Loucy (cell line): ENCODE data around the gene DSG2.

ENCODE experiments used
- H2AFZ ChIP-seq: fragments of 200-600 bp; sonication (generic); 2 replicates; pipeline ENCODE4 v1.6.0; 2016; ENCODE audit warnings: antibody characterized with exemption, mild to moderate bottlenecking, low read length, moderate library complexity
- H3F3A ChIP-seq: fragments of 200-600 bp; 2 replicates; pipeline ENCODE4 v1.6.0; 2016; ENCODE audit warnings: antibody characterized with exemption, low read depth, mild to moderate bottlenecking
- H3K27me3 ChIP-seq: fragments of 200-600 bp; sonication (generic); 2 replicates; pipeline ENCODE4 v1.6.1; 2014; ENCODE audit warnings: low read length, mild to moderate bottlenecking; ENCODE audit not compliant: insufficient read depth, poor library complexity, severe bottlenecking
- H3K36me3 ChIP-seq: fragments of 200-600 bp; sonication (generic); 2 replicates; pipeline ENCODE4 v1.6.1; 2016; ENCODE audit warnings: low read length; ENCODE audit not compliant: insufficient read depth
- H3K4me1 ChIP-seq: fragments of 200-600 bp; sonication (generic); 2 replicates; pipeline ENCODE4 v1.5.1; 2014; ENCODE audit warnings: low read length, mild to moderate bottlenecking; ENCODE audit not compliant: insufficient read depth, poor library complexity, severe bottlenecking
- H3K4me2 ChIP-seq: fragments of 200-600 bp; sonication (generic); 2 replicates; pipeline ENCODE4 v1.6.0; 2014; ENCODE audit warnings: antibody characterized with exemption, low read length, low read depth, mild to moderate bottlenecking; ENCODE audit not compliant: poor library complexity, severe bottlenecking
- H3K4me3 ChIP-seq: fragments of 200-600 bp; sonication (generic); 2 replicates; pipeline ENCODE4 v1.5.1; 2014; ENCODE audit warnings: low read length, mild to moderate bottlenecking, mixed read lengths; ENCODE audit not compliant: poor library complexity, severe bottlenecking
- H3K79me2 ChIP-seq: fragments of 200-600 bp; sonication (generic); 2 replicates; pipeline ENCODE4 v1.6.1; 2014; ENCODE audit warnings: low read length; ENCODE audit not compliant: insufficient read depth
- H3K9ac ChIP-seq: fragments of 200-600 bp; sonication (generic); 2 replicates; pipeline ENCODE4 v1.6.0; 2014; ENCODE audit warnings: mild to moderate bottlenecking, low read depth, low read length, moderate library complexity; ENCODE audit not compliant: poor library complexity, severe bottlenecking
- H3K9me2 ChIP-seq: fragments of 200-600 bp; sonication (generic); replicated peaks from 2 replicates; pipeline ENCODE4 v1.6.1; 2016; ENCODE audit warnings: low read depth, low read length, mixed read lengths
- H3K9me3 ChIP-seq: fragments of 200-600 bp; sonication (generic); 2 replicates; pipeline ENCODE4 v1.6.1; 2014; ENCODE audit warnings: mild to moderate bottlenecking, antibody characterized with exemption, low read length, low read depth; ENCODE audit not compliant: insufficient read depth
- H4K20me1 ChIP-seq: fragments of 200-600 bp; sonication (generic); 2 replicates; pipeline ENCODE4 v1.6.0; 2014; ENCODE audit warnings: antibody characterized with exemption, low read length, mild to moderate bottlenecking; ENCODE audit not compliant: insufficient read depth, poor library complexity, severe bottlenecking
- EZH2phosphoT487 ChIP-seq: fragments of 200-600 bp; IDR thresholded peaks from 2 replicates; pipeline ENCODE4 v1.6.1; 2018; ENCODE audit warnings: antibody characterized with exemption, mild to moderate bottlenecking, moderate library complexity, borderline replicate concordance
- TF ChIP-seq, protein P1 (sequence below): fragments of 200-600 bp; sonication (generic); conservative IDR thresholded peaks from 2 replicates; pipeline ENCODE4 v1.5.1; 2014; ENCODE audit warnings: mild to moderate bottlenecking, antibody characterized with exemption, low read length

The DSG2 gene

DNA sequence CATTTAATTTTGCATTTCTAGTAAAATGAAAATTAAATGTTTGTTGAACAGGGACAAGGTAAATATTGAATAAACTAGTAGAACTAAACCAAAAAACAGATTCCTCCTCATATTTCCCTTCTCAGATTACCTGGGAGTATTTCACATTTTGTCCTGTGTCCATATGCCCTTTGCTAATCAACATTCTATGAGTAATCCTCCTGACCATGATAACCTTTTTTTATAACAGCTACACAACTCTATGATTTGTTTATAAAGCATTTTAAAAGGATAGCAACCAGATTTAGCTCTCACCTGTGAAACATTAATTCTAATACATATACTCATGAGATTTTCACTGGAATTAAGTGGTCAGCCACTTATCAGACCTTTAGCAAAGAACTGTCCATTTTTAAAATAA, 7.1 kb upstream of the DSG2 start:
- Histone ChIP-seq H3K9me3 (no peaks in the 10 kb centered on the region), H3K79me2 (no peaks in the 10 kb centered on the region), H3K4me1 (no peaks in the 10 kb centered on the region), H3K9ac (no peak overlapping the region), H3F3A (no peaks in the 10 kb centered on the region), H4K20me1 (no peaks in the 10 kb centered on the region), H3K36me3 (no peaks in the 10 kb centered on the region), H2AFZ (no peak overlapping the region), H3K4me3 (no peak overlapping the region), H3K4me2 (no peak overlapping the region), H3K27me3 (no peaks in the 10 kb centered on the region), H3K9me2 (no peaks in the 10 kb centered on the region)
- no peak for TF ChIP-seq EZH2phosphoT487
- TF ChIP-seq, protein P1, sequence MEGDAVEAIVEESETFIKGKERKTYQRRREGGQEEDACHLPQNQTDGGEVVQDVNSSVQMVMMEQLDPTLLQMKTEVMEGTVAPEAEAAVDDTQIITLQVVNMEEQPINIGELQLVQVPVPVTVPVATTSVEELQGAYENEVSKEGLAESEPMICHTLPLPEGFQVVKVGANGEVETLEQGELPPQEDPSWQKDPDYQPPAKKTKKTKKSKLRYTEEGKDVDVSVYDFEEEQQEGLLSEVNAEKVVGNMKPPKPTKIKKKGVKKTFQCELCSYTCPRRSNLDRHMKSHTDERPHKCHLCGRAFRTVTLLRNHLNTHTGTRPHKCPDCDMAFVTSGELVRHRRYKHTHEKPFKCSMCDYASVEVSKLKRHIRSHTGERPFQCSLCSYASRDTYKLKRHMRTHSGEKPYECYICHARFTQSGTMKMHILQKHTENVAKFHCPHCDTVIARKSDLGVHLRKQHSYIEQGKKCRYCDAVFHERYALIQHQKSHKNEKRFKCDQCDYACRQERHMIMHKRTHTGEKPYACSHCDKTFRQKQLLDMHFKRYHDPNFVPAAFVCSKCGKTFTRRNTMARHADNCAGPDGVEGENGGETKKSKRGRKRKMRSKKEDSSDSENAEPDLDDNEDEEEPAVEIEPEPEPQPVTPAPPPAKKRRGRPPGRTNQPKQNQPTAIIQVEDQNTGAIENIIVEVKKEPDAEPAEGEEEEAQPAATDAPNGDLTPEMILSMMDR = no peak

- H3K4me1 ChIP-seq = no peaks in the 10 kb centered on the region
- H4K20me1 ChIP-seq = no peaks in the 10 kb centered on the region
- H3K79me2 ChIP-seq = no peaks in the 10 kb centered on the region
- no peaks in the 10 kb centered on the region for H3K9me2 ChIP-seq
- H3F3A ChIP-seq = no peaks in the 10 kb centered on the region
- no peak overlapping the region for H3K9ac ChIP-seq
- no peaks in the 10 kb centered on the region for H3K36me3 ChIP-seq
- TF ChIP-seq EZH2phosphoT487 = no peak
- TF ChIP-seq, protein P1 = no peak
- no peaks in the 10 kb centered on the region for H3K9me3 ChIP-seq
- H3K27me3 ChIP-seq = no peaks in the 10 kb centered on the region
- no peak overlapping the region for H3K4me2 ChIP-seq
- H2AFZ ChIP-seq = no peak overlapping the region
- no peak overlapping the region for H3K4me3 ChIP-seq
Observed at GRCh38 chr18:31491586-31491985, 6.4 kb upstream of the DSG2 start.

- Histone ChIP-seq H3K4me2 (no peak overlapping the region), H3K36me3 (no peaks in the 10 kb centered on the region), H3K9ac (no peak overlapping the region), H3K4me1 (no peaks in the 10 kb centered on the region), H4K20me1 (no peaks in the 10 kb centered on the region), H3F3A (no peaks in the 10 kb centered on the region), H3K4me3 (no peak overlapping the region), H3K79me2 (no peaks in the 10 kb centered on the region), H2AFZ (no peak overlapping the region), H3K9me3 (no peaks in the 10 kb centered on the region), H3K27me3 (no peaks in the 10 kb centered on the region), H3K9me2 (no peaks in the 10 kb centered on the region)
- TF ChIP-seq, protein P1 = no peak
- TF ChIP-seq EZH2phosphoT487 = no peak
Observed at GRCh38 chr18:31492671-31493070, 5.3 kb upstream of the DSG2 start.
